Heart right ventricle (tissue), 16 donors: ENCODE measurements around the gene TMEM63A. TPM values are rescaled to one million over a fixed set of nuclear protein-coding genes. Genes with fewer than 3 reads are reported as not detected.
"Not testable (repeated sequence)": the region's sequence is repeated elsewhere in the genome, so short reads cannot be mapped to it uniquely, and the experiment has no call there.

Experiments
- ATAC-seq, 8 donors: fragments of 200-7000 bp; cut with Tn5 transposase; one replicate each; pipeline ENCODE4 v1.9.1; 2020; ENCODE audit warnings: mild to moderate bottlenecking in 8 of 8, moderate library complexity in 8 of 8, moderate number of reproducible peaks in 1 of 8
- DNase-seq, 2 donors: peaks; one replicate each; pipeline ENCODE4 v3.0.0-alpha.2; 2020
- H3K27ac ChIP-seq, 10 donors: fragments of 200-600 bp; sonication (generic) in 2 of 10; one replicate each; pipeline versions ENCODE4 v1.5.0 to v1.8.0; 2020 to 2022; ENCODE audit warnings: mild to moderate bottlenecking in 3 of 10
- H3K27me3 ChIP-seq, 7 donors: fragments of 200-600 bp; one replicate each; pipeline ENCODE4 v1.8.0; 2021 to 2022; ENCODE audit warnings: mild to moderate bottlenecking in 2 of 7
- H3K36me3 ChIP-seq, 9 donors: fragments of 200-600 bp; sonication (generic) in 1 of 9; one replicate each; pipeline versions ENCODE4 v1.5.0 to v1.8.0; 2020 to 2022; ENCODE audit warnings: mild to moderate bottlenecking in 2 of 9
- H3K4me1 ChIP-seq, 9 donors: fragments of 200-600 bp; sonication (generic) in 1 of 9; one replicate each; pipeline versions ENCODE4 v1.5.0 to v1.8.0; 2020 to 2022; ENCODE audit warnings: mild to moderate bottlenecking in 4 of 9
- H3K4me3 ChIP-seq, 10 donors: fragments of 200-600 bp; sonication (generic) in 2 of 10; one replicate each; pipeline versions ENCODE4 v1.5.0 to v1.8.0; 2020 to 2022; ENCODE audit warnings: mild to moderate bottlenecking in 7 of 10, moderate library complexity in 2 of 10
- H3K9me3 ChIP-seq, 11 donors: fragments of 200-600 bp in 10 of 11; sonication (generic) in 2 of 11; one replicate each; pipeline versions ENCODE4 v1.5.0 to v1.8.0; 2013 to 2022; ENCODE audit warnings: mild to moderate bottlenecking in 2 of 11, control low read depth in 1 of 11, moderate library complexity in 1 of 11
- CTCF ChIP-seq, 9 donors: fragments of 200-600 bp; sonication (generic) in 2 of 9; IDR thresholded peaks; one replicate each; pipeline versions ENCODE4 v1.5.0 to v1.8.0; 2021 to 2022; ENCODE audit warnings: antibody characterized with exemption in 9 of 9, mild to moderate bottlenecking in 5 of 9, moderate library complexity in 1 of 9
- WGBS, 2 donors: extraction: QIAGEN DNeasy Blood & Tissue Kit; methylation state at CpG; one replicate each; pipeline ENCODE4 v1.1.7; 2013; ENCODE audit warnings: inconsistent platforms in 1 of 2; 5-methylcytosine and 5-hydroxymethylcytosine counted together
- intact Hi-C, 10 donors: fragments of 100-400 bp; cut with DNase I; formaldehyde crosslinking; loops; one replicate each; pipeline versions ENCODE4 v1.11.1 to v1.14.2; 2022
- polyA plus RNA-seq, 2 donors: library from polyadenylated mRNA; stranded (reverse); fragments of 200-250 nt; gene quantifications; one replicate each; pipeline ENCODE4 v1.2.3, GENCODE V29; 2013
- total RNA-seq, 10 donors: library from RNA; stranded (reverse); fragmentation: NEBNext Ultra II Directional in 3 of 10; extraction: Animal tissue kit (Norgen Biotek cat#: 25700) in 3 of 10; gene quantifications; one replicate each; pipeline versions ENCODE4 v1.2.1 to v1.2.4, GENCODE V29; 2021 to 2023
- donor health status: Arrhythmogenic right ventricular cardiomyopathy.
- donor health status: ischemic (EF 13 %, LVEDD 7.1; RV severe dilation, severe dysfunction).
- donor health status: healthy with polysubstance abuse.
- donor health status: DM: no; HTN: yes; CAD: no.
- donor health status: DM: no; HTN: no; CAD: no.
- donor health status: ischemic (EF 25% LVEDD 6.9; RV normal size, moderate dysfunction).
- donor health status: ischemic (EF 25% LVEDD 5.7; RV mildly dilated, moderate dysfunction).
- donor health status: healthy.
- donor health status: DM: yes; HTN: yes; CAD: no.
- donor health status: Ischemic cardiomyopathy.
- donor health status: ischemic (EF 35%, LVEDD 5.7; RV mildly dilated, moderate dysfunction).
- donor health status: nonischemic (EF 11% LVEDD 7.7; RV severe dilation, severe dysfunction).
- donor health status: DM: yes; HTN: yes; CAD: no.
- donor health status: PGD.
- donor health status: ischemic (EF 29% LVEDD 5.4; RV normal size, mild dysfunction).
- donor health status: nonischemic (EF 23%, LVEDD 6.1; RV moderate dilation, normal function).

TMEM63A gene
- total and polyA plus RNA-seq, 12 donors: 10.4 to 69.1 (median 24.7) TPM

DNA sequence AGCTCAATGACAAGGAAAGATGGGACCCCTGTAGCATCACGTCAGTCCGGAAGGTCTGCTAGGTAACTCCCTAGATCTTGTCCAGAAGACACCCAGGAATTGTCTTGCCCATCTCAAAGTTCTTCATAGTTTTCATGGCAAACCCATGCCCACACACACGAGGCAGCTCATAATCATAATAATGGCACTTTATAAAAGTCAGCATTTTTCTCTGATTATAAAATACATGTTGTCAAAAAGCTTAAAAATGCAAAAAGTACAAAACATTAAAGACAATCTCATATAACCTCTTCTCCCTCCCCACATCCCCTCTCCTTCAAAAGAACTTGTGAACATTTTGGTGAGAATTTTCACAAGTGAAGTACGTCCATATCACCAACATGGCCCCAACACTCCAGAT is 41.5 kb downstream of the TMEM63A start:
- WGBS, 2 donors: 90 to 97% methylated on average over 4 of the region's 4 CpGs
- ATAC-seq (no peak), DNase-seq (no peak)
- intact Hi-C loops: loop anchor here in 4 of 10 donors (5.0 to 10.0 kb wide), 3 partner anchors 66 to 366 kb away; partner anchors contain the start of gene SRP9 (in 1 of the 4)
- no peaks in the 10 kb centered on the region for H3K9me3 ChIP-seq
- H3K36me3 ChIP-seq: peaks cover 0 to 93% (median 14%) of the 10 kb centered on the region in 9 donors
- peaks cover 3 to 18% (median 11%) of the 10 kb centered on the region in 9 donors for H3K4me1 ChIP-seq
- H3K27ac ChIP-seq: no peak overlapping the region
- H3K27me3 ChIP-seq: no peaks in the 10 kb centered on the region
- no peak overlapping the region for H3K4me3 ChIP-seq
- TF ChIP-seq CTCF (IDR thresholded peaks at IDR 0.05): no peak

DNA sequence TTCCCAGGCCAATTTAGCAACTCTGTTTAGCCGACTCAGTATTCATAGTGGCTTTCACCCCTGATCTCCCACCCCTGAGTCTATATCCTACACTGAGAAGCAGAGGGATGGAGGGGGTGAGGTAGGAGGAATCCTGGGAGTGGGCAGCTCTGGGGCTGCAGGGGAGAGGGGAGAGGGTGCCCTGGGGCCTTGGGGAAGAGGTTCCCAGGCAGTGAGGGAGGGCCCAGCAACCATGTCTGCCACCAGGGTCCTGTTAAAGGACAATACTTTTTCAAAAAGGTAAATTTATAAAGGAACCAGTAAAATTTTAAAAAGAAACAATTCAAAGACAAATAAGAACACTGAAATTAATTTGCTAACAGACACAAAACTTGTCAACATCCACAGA is 42.0 kb downstream of the TMEM63A start:
- 74 to 86% methylated on average over 1 of the region's 1 CpG for WGBS, 2 donors
- peaks cover 0 to 88% (median 14%) of the 10 kb centered on the region in 9 donors for H3K36me3 ChIP-seq
- no peaks in the 10 kb centered on the region for H3K9me3 ChIP-seq
- DNase-seq (no peak), ATAC-seq (no peak)
- intact Hi-C loops: loop anchor here in 4 of 10 donors (5.0 to 10.0 kb wide), 3 partner anchors 65 to 365 kb away; partner anchors contain the start of gene SRP9 (in 1 of the 4)
- no peak overlapping the region for H3K4me3 ChIP-seq
- no peaks in the 10 kb centered on the region for H3K27me3 ChIP-seq
- peaks cover 0 to 18% (median 14%) of the 10 kb centered on the region in 9 donors for H3K4me1 ChIP-seq
- no peak overlapping the region for H3K27ac ChIP-seq
- no peak for TF ChIP-seq CTCF (IDR thresholded peaks at IDR 0.05)

DNA sequence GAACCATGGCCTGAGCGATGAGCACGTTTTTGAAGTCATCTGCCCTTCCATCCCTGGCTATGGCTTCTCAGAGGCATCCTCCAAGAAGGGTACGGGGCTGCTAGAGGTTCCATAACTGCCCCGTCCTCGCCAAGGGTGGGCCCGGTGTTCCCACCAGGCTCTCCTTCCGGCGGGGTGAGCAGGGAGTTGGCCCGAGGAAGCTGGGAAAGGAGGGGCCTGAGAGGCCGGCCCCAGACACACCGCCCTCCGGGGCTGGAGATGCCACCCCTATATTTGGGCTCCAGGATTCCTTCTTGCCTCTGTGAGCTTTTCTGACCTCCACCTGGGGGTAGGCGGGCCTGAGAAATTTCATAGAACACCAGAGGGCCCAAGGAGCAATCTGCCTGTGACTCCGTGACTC is 43.4 kb downstream of the TMEM63A start:
- Histone ChIP-seq H3K9me3 (no peaks in the 10 kb centered on the region), H3K4me3 (no peak overlapping the region), H3K4me1 (peaks cover 0 to 30% (median 26%) of the 10 kb centered on the region in 9 donors), H3K36me3 (peaks cover 0 to 74% (median 14%) of the 10 kb centered on the region in 9 donors), H3K27me3 (no peaks in the 10 kb centered on the region), H3K27ac (peak overlapping the region in 1 of 10 donors; percentile 9)
- 89 to 91% methylated on average over 14 of the region's 14 CpGs for WGBS, 2 donors
- DNase-seq (no peak), ATAC-seq (no peak)
- TF ChIP-seq CTCF (IDR thresholded peaks at IDR 0.05): no peak
- intact Hi-C loops: loop anchor here in 1 of 10 donors (1.0 kb wide), 1 partner anchor 39 kb away; no protein-coding TSS in a partner anchor

DNA sequence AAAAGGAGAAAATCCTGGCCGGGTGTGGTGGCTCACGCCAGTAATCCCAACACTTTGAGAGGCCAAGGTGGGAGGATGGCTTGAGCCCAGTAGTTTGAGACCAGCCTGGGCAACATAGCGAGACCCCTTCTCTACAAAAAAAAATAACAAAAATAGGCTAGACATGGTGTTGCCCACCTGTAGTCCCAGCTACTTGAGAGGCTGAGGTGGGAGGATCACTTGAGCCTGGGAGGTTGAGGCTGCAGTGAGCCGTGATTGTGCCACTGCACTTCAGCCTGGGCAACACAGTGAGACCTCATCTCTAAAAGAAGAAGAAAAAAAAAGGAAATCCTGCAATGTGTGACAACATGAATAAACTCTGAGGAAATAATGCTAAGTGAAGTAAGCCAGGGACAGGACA is 45.9 kb downstream of the TMEM63A start:
- not testable (repeated sequence) for ATAC-seq, H3K9me3 ChIP-seq, H3K4me3 ChIP-seq, H3K27me3 ChIP-seq, DNase-seq
- Histone ChIP-seq H3K36me3 (peaks cover 0 to 72% (median 33%) of the 10 kb centered on the region in 9 donors), H3K4me1 (peaks cover 0 to 35% (median 26%) of the 10 kb centered on the region in 9 donors), H3K27ac (peak overlapping the region in 7 of 10 donors; percentile 10 to 50 (median 24))
- WGBS, 2 donors: 80 to 87% methylated on average over 4 of the region's 4 CpGs
- intact Hi-C loops: loop anchor here in 1 of 10 donors (2.0 kb wide), 1 partner anchor 51 kb away; no protein-coding TSS in a partner anchor

DNA sequence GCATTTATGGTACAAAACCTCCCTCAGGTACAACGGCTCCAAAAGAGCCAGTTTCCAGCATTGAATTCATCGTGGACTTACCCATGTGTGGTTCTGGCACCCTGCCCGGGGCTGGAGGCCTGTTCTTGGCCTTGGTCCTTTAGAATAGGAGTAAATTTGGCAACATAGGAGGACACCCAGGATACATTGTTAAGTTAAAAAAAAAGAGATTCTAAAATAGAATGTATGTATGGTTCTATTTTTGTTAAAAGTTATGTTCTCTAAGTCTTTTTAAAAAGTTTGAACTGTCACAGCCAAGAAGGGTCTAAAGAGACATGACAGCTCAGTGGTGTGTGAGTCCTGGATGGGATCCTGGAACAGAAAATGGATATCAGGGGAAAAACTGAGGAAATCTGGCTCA is 46.3 kb downstream of the TMEM63A start:
- no peaks in the 10 kb centered on the region for H3K27me3 ChIP-seq
- H3K9me3 ChIP-seq: no peaks in the 10 kb centered on the region
- WGBS, 2 donors: 7 to 12% methylated on average over 3 of the region's 3 CpGs
- DNase-seq (peak; percentile 63 to 76), ATAC-seq (peak in 1 of 8 donors; percentile 36)
- peak overlapping the region in 7 of 10 donors; percentile 10 to 50 (median 24) for H3K27ac ChIP-seq
- H3K4me1 ChIP-seq: peaks cover 0 to 35% (median 26%) of the 10 kb centered on the region in 9 donors
- no peak overlapping the region for H3K4me3 ChIP-seq
- intact Hi-C loops: loop anchor here in 2 of 10 donors (2.0 kb wide), 2 partner anchors 19 to 51 kb away; no protein-coding TSS in a partner anchor
- H3K36me3 ChIP-seq: peaks cover 0 to 72% (median 33%) of the 10 kb centered on the region in 9 donors
- no peak for TF ChIP-seq CTCF (IDR thresholded peaks at IDR 0.05)
